Right cardiac atrium (tissue), 5 donors: Measurements from ENCODE around the gene ALDH3A1. TPM values are rescaled to one million over a fixed set of nuclear protein-coding genes. Genes with fewer than 3 reads are reported as not detected.
"Not testable (repeated sequence)": the region's sequence is repeated elsewhere in the genome, so short reads cannot be mapped to it uniquely, and the experiment has no call there.

Source experiments
- ATAC-seq, 2 donors: fragments of 200-7000 bp; cut with Tn5 transposase; one replicate each; pipeline versions ENCODE4 v1.8.0 to v1.9.1; 2020; ENCODE audit warnings: moderate library complexity in 2 of 2, mild to moderate bottlenecking in 1 of 2
- DNase-seq, 3 donors: peaks; one replicate each; pipeline ENCODE4 v3.0.0-alpha.2; 2020
- H3K27ac ChIP-seq: one replicate; pipeline ENCODE4 v1.5.1; 2013; ENCODE audit warnings: mild to moderate bottlenecking, low read length, control low read depth, moderate library complexity
- H3K27me3 ChIP-seq: one replicate; pipeline ENCODE4 v1.6.1; 2013; ENCODE audit not compliant: control insufficient read depth, insufficient read depth
- H3K4me1 ChIP-seq: one replicate; pipeline ENCODE4 v1.6.1; 2013; ENCODE audit warnings: low read length; ENCODE audit not compliant: control insufficient read depth, insufficient read depth
- H3K4me3 ChIP-seq: one replicate; pipeline ENCODE4 v1.5.1; 2013; ENCODE audit warnings: low read length, control low read depth
- H3K9me3 ChIP-seq: one replicate; pipeline ENCODE4 v1.6.1; 2013; ENCODE audit warnings: low read length; ENCODE audit not compliant: control insufficient read depth
- WGBS: extraction: QIAGEN DNeasy Blood & Tissue Kit; methylation state at CpG from one replicate; pipeline ENCODE4 v1.1.7; 2013; 5-methylcytosine and 5-hydroxymethylcytosine counted together
- intact Hi-C, 4 donors: fragments of 100-400 bp; cut with DNase I; formaldehyde crosslinking; loops; one replicate each; pipeline versions ENCODE4 v1.11.0 to v1.14.0; 2022 to 2023
- polyA plus RNA-seq: library from polyadenylated mRNA; stranded (reverse); fragments of 200-250 nt; gene quantifications from one replicate; pipeline ENCODE4 v1.2.3, GENCODE V29; 2013
- total RNA-seq, 4 donors: library from RNA; stranded (reverse); fragmentation: NEBNext Ultra II Directional; extraction: Animal tissue kit (Norgen Biotek cat#: 25700); gene quantifications; one replicate each; pipeline ENCODE4 v1.2.1, GENCODE V29; 2021
- donor health status: healthy with polysubstance abuse.
- donor health status: DM: no; HTN: yes; CAD: no.
- donor health status: DM: no; HTN: no; CAD: no.
- donor health status: DM: no; HTN: yes; CAD: no; lungs with severe emphysema.
- donor health status: DM: yes; HTN: yes; CAD: no.

ALDH3A1 gene
- total and polyA plus RNA-seq, 5 donors = 0.09 to 0.50 (median 0.23) TPM

- Histone ChIP-seq H3K4me3 (no peak overlapping the region), H3K27me3 (no peaks in the 10 kb centered on the region), H3K9me3 (no peaks in the 10 kb centered on the region), H3K4me1 (no peaks in the 10 kb centered on the region), H3K27ac (no peak overlapping the region)
- no peak for ATAC-seq
- intact Hi-C loops = no loop called here
- WGBS = 71% methylated on average over 6 of the region's 6 CpGs
- DNase-seq = no peak
These were observed 23.1 kb upstream of the ALDH3A1 start for GRCh38 chr17:19770985-19771735.

DNA sequence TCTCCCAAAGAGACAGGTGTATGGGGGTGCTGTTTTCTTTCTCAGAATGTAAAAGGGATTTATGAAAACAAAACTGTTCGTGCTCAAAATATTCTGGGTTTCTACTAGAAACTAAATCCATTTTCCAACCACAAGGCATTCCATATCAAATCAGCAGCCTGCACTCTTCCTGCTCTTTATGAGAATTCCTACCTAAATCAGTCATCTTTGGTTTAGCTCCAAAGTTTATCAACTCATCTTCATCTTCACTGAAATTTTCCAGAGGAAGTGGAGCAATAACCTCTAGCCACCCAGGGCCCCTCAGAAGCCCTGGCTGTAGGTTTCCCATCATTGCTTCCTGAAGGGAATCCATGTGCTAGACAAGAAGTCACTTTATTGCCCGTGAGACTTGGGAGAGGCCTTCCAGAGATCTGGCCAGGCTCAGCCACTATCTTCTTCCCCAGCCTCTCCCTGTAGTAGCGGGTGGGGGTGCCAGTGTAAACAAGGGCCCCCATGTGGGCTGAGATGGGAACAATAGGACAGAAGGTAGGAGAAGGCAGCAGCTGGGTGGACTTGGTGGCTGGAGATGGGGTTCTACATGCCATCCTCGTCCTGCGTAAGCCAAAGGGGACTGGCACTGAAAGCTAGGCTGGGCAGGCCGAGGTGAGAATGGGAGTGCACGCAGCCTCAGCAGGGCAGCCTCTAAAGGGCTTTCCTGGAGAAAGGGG, 22.0 kb upstream of the ALDH3A1 start:
- 74% methylated on average over 7 of the region's 7 CpGs for WGBS
- H3K4me3 ChIP-seq = no peak overlapping the region
- peak in 1 of 2 donors; percentile 47 for ATAC-seq
- H3K27ac ChIP-seq = no peak overlapping the region
- no peaks in the 10 kb centered on the region for H3K4me1 ChIP-seq
- intact Hi-C loops = loop anchor here in 3 of 4 donors (10.0 kb wide), 1 partner anchor 405 kb away; the partner anchor contains the start of gene B9D1 (in 3 of the 3)
- H3K27me3 ChIP-seq = no peaks in the 10 kb centered on the region
- DNase-seq = no peak
- H3K9me3 ChIP-seq = no peaks in the 10 kb centered on the region

DNA sequence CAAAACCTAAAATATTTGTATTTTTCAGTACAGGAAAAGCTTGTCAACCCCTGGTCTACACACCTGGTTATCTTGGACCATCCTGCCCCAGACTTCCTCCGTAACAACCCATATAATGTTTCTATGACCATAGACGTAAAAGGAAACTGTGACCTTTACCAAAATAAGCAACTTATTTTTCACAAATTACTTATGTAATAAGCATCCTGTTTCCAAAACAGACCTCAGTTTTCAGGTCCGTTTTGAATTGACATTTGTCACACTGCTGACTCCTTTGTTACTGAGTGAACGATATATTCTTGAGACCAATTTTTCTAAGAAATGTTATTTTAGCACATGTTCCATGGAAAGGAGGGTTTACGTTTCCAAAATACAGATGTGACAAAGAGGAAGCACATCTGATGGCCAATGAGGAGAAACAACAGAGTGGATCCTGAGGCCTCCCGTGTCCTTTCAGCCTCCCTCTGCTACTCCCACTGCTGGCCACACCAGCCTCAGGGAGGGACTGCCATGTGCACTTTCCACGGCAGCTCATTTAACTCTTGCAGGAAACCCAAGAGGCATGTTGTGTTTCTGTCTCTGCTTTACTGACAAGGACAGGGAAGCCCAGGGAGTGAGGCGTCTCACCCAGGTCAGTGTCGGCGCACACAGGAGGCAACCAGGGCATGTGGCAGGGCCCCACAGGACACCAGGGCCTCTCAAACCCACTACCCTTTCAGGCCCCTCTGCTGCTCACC, 20.1 kb upstream of the ALDH3A1 start:
- no peaks in the 10 kb centered on the region for H3K9me3 ChIP-seq
- intact Hi-C loops = loop anchor here in 3 of 4 donors (10.0 kb wide), 1 partner anchor 403 kb away; the partner anchor contains the start of gene B9D1 (in 3 of the 3)
- WGBS = 49% methylated on average over 10 of the region's 10 CpGs
- no peak overlapping the region for H3K27ac ChIP-seq
- H3K4me3 ChIP-seq = no peak overlapping the region
- DNase-seq (no peak), ATAC-seq (no peak)
- no peaks in the 10 kb centered on the region for H3K4me1 ChIP-seq
- H3K27me3 ChIP-seq = no peaks in the 10 kb centered on the region

DNA sequence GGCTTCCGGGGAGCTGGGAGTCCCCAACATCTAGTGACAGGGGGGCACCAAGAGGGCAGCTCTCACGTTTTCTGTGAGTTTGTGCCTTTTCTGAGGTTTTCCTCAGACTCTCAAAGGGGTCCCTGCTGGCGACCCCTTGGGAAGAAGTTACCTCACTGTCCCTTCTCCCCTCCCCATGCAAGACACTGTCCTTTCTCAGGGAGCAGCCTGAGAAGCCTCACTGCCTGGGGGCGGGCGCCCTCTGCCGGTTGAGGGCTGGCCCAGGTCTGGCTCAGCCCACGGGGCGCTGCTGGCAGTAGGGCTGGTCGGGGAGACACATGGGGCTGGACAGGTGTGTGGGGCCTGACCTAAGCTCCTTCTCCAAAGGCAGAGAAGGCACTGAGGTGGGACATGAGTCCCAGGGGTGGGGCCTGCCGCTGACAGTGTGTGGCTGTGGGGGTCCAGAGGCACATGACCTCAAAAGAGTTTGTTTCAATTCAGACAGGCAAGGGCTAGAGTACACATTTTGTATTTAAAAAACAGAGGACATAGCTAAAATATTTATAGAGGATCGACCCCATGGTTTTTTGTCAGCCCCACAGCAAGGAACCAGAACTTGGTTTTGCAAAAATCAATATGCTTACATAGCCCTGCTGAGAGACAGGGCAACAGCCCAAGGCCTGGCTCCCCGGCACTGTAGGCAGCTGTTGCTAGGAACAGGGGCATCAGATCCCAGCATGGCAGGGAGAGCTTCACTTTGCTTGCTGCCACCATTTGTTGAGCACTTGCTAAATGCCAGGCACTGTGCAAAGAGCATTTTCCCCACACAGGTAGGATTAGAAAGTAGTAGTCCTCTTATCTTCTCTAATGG, 18.5 kb upstream of the ALDH3A1 start:
- Histone ChIP-seq H3K4me3 (no peak overlapping the region), H3K27me3 (no peaks in the 10 kb centered on the region), H3K4me1 (no peaks in the 10 kb centered on the region), H3K9me3 (no peaks in the 10 kb centered on the region), H3K27ac (no peak overlapping the region)
- ATAC-seq (peak; percentile 87 to 90), DNase-seq (peak; percentile 81 to 94 (median 93))
- 17% methylated on average over 12 of the region's 12 CpGs for WGBS
- intact Hi-C loops = loop anchor here in 3 of 4 donors (2.0 to 10.0 kb wide), 2 partner anchors 252 to 402 kb away; partner anchors contain the start of gene B9D1 (in 3 of the 3)

DNA sequence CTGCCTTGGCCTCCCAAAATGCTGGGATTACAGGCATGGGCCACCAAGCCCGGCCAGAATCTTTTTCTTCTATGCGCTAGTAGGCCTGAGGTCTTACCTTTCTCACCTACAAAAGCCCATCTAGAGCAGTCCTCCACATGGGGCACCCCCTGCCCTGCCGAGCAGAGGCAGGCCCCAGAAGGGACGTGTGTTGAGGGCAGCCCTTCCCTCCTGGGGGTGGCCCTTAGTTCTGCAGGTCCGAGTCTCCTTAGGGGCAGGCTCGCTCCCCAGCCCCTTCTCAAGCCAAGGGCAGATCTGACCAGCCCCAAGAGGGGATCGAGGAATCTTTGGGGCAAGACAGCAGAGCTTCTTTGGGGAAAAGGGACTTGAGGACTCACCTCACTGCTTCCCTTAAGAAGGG, 17.9 kb upstream of the ALDH3A1 start:
- 67% methylated on average over 7 of the region's 7 CpGs for whole genome bisulfite sequencing
- H3K27ac ChIP-seq = no peak overlapping the region
- no peak overlapping the region for H3K4me3 ChIP-seq
- ATAC-seq (no peak), DNase-seq (no peak)
- no peaks in the 10 kb centered on the region for H3K9me3 ChIP-seq
- H3K4me1 ChIP-seq = no peaks in the 10 kb centered on the region
- intact Hi-C loops = loop anchor here in 3 of 4 donors (2.0 to 10.0 kb wide), 2 partner anchors 251 to 401 kb away; partner anchors contain the start of gene B9D1 (in 3 of the 3)
- H3K27me3 ChIP-seq = no peaks in the 10 kb centered on the region

DNA sequence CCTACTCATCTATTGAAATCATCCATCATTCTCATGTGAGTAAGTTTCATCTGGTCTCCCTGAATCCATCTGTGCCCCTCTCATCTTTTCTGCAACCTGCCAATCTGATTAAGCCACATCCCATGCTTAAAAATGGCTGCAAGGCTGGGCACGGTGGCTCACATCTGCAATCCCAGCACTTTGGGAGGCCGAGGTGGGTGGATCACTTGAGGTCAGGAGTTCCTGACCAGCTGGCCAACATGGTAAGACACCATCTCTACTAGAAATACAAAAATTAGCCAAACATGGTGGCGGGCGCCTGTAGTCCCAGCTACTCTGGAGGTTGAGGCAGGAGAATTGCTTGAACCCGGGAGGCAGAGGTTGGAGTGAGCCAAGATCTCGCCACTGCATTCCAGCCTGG, 15.9 kb upstream of the ALDH3A1 start:
- not testable (repeated sequence) for H3K27ac ChIP-seq, H3K27me3 ChIP-seq, ATAC-seq, H3K4me1 ChIP-seq, H3K4me3 ChIP-seq, H3K9me3 ChIP-seq, DNase-seq
- 91% methylated on average over 6 of the region's 6 CpGs for WGBS
- intact Hi-C loops = loop anchor here (2.0 to 10.0 kb wide), 4 partner anchors 247 to 399 kb away; partner anchors contain the start of gene B9D1 (in 3 of the 4)

DNA sequence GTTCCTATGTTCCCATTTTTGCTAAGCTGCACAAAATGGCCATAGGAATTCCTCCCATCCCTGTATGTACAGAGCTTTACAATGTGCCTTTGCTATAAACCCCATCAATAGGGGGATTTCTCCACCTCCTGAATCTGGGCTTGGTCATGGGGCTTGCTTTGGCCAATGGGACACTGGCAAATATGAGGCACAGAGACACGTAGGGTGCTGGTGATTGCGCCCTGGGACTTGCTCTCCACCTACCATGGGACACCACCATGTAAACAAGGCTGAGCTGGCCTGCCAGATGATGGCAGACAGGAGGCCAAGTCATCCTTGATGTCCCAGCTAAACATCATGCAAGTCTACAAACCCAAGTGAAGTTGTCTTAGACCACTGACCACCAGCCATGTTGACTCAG, 15.3 kb upstream of the ALDH3A1 start:
- Histone ChIP-seq H3K4me1 (no peaks in the 10 kb centered on the region), H3K4me3 (no peak overlapping the region), H3K27ac (no peak overlapping the region), H3K27me3 (no peaks in the 10 kb centered on the region), H3K9me3 (no peaks in the 10 kb centered on the region)
- intact Hi-C loops = loop anchor here (5.0 to 10.0 kb wide), 3 partner anchors 246 to 399 kb away; partner anchors contain the start of gene B9D1 (in 3 of the 4)
- ATAC-seq (no peak), DNase-seq (no peak)
- WGBS = 95% methylated on average over 2 of the region's 2 CpGs

- Histone ChIP-seq H3K9me3 (no peaks in the 10 kb centered on the region), H3K4me3 (no peak overlapping the region), H3K27me3 (no peaks in the 10 kb centered on the region), H3K27ac (no peak overlapping the region), H3K4me1 (no peaks in the 10 kb centered on the region)
- 29% methylated on average over 15 of the region's 15 CpGs for WGBS
- DNase-seq = peak; percentile 79 to 91 (median 90)
- intact Hi-C loops = loop anchor here (5.0 to 10.0 kb wide), 3 partner anchors 245 to 398 kb away; partner anchors contain the start of gene B9D1 (in 3 of the 4)
- ATAC-seq = peak; percentile 71 to 73
These were observed 14.4 kb upstream of the ALDH3A1 start for GRCh38 chr17:19762515-19762961.

DNA sequence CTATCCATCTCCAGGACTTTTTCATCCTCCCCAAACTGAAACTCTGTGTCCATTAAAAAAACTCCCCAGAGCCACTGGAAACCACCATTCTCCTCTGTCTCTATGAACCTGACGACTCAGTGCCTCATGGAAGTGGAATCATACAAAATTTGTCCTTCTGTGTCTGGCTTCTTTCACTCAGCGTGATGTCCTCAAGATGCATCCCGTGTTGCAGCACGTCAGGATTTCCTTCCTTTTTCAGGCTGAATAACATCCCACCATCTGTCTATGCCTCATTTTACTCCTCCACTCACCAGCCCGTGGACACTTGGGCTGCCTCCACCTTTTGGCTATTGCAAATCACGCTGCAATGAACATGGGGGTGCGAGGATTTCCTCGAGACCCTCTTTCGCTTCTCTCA, 12.6 kb upstream of the ALDH3A1 start:
- no peak overlapping the region for H3K27ac ChIP-seq
- H3K27me3 ChIP-seq = no peaks in the 10 kb centered on the region
- DNase-seq (no peak), ATAC-seq (no peak)
- no peaks in the 10 kb centered on the region for H3K4me1 ChIP-seq
- no peaks in the 10 kb centered on the region for H3K9me3 ChIP-seq
- no peak overlapping the region for H3K4me3 ChIP-seq
- intact Hi-C loops = loop anchor here (5.0 to 10.0 kb wide), 3 partner anchors 243 to 396 kb away; partner anchors contain the start of gene B9D1 (in 3 of the 4)
- 63% methylated on average over 9 of the region's 9 CpGs for WGBS
